Choroid plexus epithelial cell (primary cell): Measurements from ENCODE around the gene LY6G6C.

Experiments used
- DNase-seq: peaks from one replicate; pipeline ENCODE4 v3.0.0-alpha.2; 2010; ENCODE audit warnings: low read depth
- H3K4me3 ChIP-seq: 2 replicates; pipeline ENCODE4 v1.5.1; 2011; ENCODE audit warnings: low read depth, mild to moderate bottlenecking, control low read depth, low read length, moderate library complexity
- TF ChIP-seq, protein P1 (sequence below): conservative IDR thresholded peaks from 2 replicates; pipeline ENCODE4 v1.5.1; 2011; ENCODE audit warnings: low read depth, mild to moderate bottlenecking, control low read depth, inconsistent platforms, low read length, moderate library complexity

Gene LY6G6C

GRCh38 chr6:31718265-31718664 is 3.3 kb downstream of the LY6G6C start:
- DNase-seq, result no peak
- TF ChIP-seq, protein P1, sequence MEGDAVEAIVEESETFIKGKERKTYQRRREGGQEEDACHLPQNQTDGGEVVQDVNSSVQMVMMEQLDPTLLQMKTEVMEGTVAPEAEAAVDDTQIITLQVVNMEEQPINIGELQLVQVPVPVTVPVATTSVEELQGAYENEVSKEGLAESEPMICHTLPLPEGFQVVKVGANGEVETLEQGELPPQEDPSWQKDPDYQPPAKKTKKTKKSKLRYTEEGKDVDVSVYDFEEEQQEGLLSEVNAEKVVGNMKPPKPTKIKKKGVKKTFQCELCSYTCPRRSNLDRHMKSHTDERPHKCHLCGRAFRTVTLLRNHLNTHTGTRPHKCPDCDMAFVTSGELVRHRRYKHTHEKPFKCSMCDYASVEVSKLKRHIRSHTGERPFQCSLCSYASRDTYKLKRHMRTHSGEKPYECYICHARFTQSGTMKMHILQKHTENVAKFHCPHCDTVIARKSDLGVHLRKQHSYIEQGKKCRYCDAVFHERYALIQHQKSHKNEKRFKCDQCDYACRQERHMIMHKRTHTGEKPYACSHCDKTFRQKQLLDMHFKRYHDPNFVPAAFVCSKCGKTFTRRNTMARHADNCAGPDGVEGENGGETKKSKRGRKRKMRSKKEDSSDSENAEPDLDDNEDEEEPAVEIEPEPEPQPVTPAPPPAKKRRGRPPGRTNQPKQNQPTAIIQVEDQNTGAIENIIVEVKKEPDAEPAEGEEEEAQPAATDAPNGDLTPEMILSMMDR, result no peak
- no peak overlapping the region for H3K4me3 ChIP-seq

DNA sequence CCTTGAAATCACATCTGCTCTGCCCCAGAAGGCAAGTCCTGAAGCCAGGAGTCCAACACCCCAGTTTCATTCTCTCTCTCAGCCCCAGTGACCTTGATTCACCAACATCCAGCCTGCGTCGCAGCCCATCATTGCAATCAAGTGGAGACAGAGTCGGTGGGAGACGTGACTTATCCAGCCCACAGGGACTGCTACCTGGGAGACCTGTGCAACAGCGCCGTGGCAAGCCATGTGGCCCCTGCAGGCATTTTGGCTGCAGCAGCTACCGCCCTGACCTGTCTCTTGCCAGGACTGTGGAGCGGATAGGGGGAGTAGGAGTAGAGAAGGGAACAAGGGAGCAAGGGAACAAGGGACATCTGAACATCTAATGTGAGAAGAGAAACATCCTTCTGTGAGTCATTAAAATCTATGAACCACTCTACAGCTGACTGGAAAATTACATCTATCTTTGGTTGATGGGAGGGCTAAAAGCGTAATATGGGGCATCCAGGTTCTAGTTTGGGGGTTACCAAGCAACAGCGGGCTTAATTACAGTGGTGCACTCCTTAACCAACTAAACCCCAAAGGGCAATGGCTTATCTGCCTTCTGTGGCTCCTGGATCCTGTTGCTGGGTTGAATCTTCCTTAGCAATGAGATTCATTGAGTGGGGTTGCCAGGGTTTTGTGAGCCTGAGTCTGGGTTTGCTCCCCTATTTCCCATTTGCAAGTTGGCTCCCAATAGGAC is 3.9 kb downstream of the LY6G6C start:
- TF ChIP-seq, protein P1, result no peak
- H3K4me3 ChIP-seq, result no peak overlapping the region
- DNase-seq, result no peak

GRCh38 chr6:31715022-31715958 is 6.3 kb downstream of the LY6G6C start, which contains the start of gene LY6G6D:
Gene LY6G6D, plus strand, starts transcription at chr6:31715348. Its CDS starts 8 bp downstream, at chr6:31715356.
- TF ChIP-seq, protein P1, result no peak
- DNase-seq, result no peak
- H3K4me3 ChIP-seq, result no peak within 1 kb of the TSS

GRCh38 chr6:31713991-31714684 is 7.4 kb downstream of the LY6G6C start:
- TF ChIP-seq, protein P1, result no peak
- no peak for DNase-seq
- no peak overlapping the region for H3K4me3 ChIP-seq

DNA sequence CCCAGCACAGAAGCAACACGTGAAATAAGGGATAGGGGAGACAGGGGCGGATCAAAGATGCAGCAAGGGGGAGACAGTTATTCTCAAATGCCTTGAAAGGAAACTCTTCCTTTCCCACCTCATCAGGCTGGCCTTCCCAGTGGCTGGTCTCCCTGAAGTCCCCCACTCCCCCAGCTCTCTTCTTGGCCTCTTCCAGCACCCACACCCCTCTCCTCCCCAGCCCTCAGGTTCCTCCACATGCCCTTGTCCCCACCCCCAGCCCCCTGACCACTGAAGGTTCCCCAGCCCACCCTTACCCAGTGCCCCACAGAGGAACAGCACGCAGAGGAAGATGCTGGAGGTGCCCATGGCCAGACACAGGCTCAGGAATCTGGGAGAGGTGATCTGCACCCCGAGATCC is 8.1 kb downstream of the LY6G6C start:
- no peak for DNase-seq
- TF ChIP-seq, protein P1, result no peak
- H3K4me3 ChIP-seq, result no peak overlapping the region

- no peak overlapping the region for H3K4me3 ChIP-seq
- no peak for DNase-seq
- TF ChIP-seq, protein P1, result no peak
Observed at GRCh38 chr6:31712296-31712695, 9.2 kb downstream of the LY6G6C start.
